Breast epithelium (tissue), 3 donors: ENCODE measurements around the gene TMC8.

Experiments used
- CTCF ChIP-seq, 3 donors: fragments of 450-650 bp; IDR thresholded peaks; one replicate each; pipeline ENCODE4 v1.5.1; 2016 to 2017; ENCODE audit warnings: antibody characterized with exemption in 3 of 3, mild to moderate bottlenecking in 3 of 3, moderate library complexity in 3 of 3
- POLR2AphosphoS5 ChIP-seq, 3 donors: sonication (generic); formaldehyde crosslinking; IDR thresholded peaks; one replicate each; pipeline ENCODE4 v1.6.1; 2017; ENCODE audit warnings: antibody characterized with exemption in 3 of 3

- no peak for TF ChIP-seq CTCF (IDR thresholded peaks at IDR 0.05)
- no peak for TF ChIP-seq POLR2AphosphoS5 (IDR thresholded peaks at IDR 0.05)
These were observed 7.9 kb downstream of the TMC8 start for GRCh38 chr17:78138204-78139060.
